ENCODE measurements around the gene CA5A.
"Not testable (repeated sequence)": the region's sequence is repeated elsewhere in the genome, so short reads cannot be mapped to it uniquely, and the experiment has no call there.

The CA5A gene

GRCh38 chr16:87949071-87949744, 12.9 kb upstream of the CA5A start:
- no peak for DNase-seq (ENCODE audit: low read depth in 4 of 4, low spot score in 1 of 4)

GRCh38 chr16:87948735-87949070, 12.4 kb upstream of the CA5A start:
- no peak for DNase-seq (ENCODE audit: low read depth in 4 of 4, low spot score in 1 of 4)

GRCh38 chr16:87948119-87948545, 11.8 kb upstream of the CA5A start:
- no peak for DNase-seq (ENCODE audit: low read depth in 4 of 4, low spot score in 1 of 4)

- DNase-seq (ENCODE audit: low read depth in 4 of 4, low spot score in 1 of 4), result no peak
These were observed 11.2 kb upstream of the CA5A start for GRCh38 chr16:87947356-87948118.

- DNase-seq (ENCODE audit: low read depth in 4 of 4, low spot score in 1 of 4), result no peak
These were observed 10.4 kb upstream of the CA5A start for GRCh38 chr16:87946596-87947347.

- no peak for DNase-seq (ENCODE audit: low read depth in 4 of 4, low spot score in 1 of 4)
These were observed 9.2 kb upstream of the CA5A start for GRCh38 chr16:87945351-87946042.

GRCh38 chr16:87942680-87943079, 6.4 kb upstream of the CA5A start:
- DNase-seq (ENCODE audit: low read depth in 4 of 4, low spot score in 1 of 4), result no peak

- no peak for DNase-seq (ENCODE audit: low read depth in 4 of 4, low spot score in 1 of 4)
These were observed 3.5 kb upstream of the CA5A start for GRCh38 chr16:87939562-87940423.

GRCh38 chr16:87938412-87938949, 2.2 kb upstream of the CA5A start:
- no peak for DNase-seq (ENCODE audit: low read depth in 4 of 4, low spot score in 1 of 4)

- not testable (repeated sequence) for DNase-seq (ENCODE audit: low read depth in 4 of 4, low spot score in 1 of 4)
These were observed 858 bp upstream of the CA5A start for GRCh38 chr16:87937231-87937542.

- not testable (repeated sequence) for DNase-seq (ENCODE audit: low read depth in 4 of 4, low spot score in 1 of 4)
These were observed 334 bp downstream of the CA5A start for GRCh38 chr16:87936016-87936374.

- not testable (repeated sequence) for DNase-seq (ENCODE audit: low read depth in 4 of 4, low spot score in 1 of 4)
These were observed 1.4 kb downstream of the CA5A start for GRCh38 chr16:87934752-87935425.

GRCh38 chr16:87933140-87933495, 3.2 kb downstream of the CA5A start:
- DNase-seq (ENCODE audit: low read depth in 4 of 4, low spot score in 1 of 4), result no peak

GRCh38 chr16:87932475-87933139, 3.7 kb downstream of the CA5A start:
- not testable (repeated sequence) for DNase-seq (ENCODE audit: low read depth in 4 of 4, low spot score in 1 of 4)

- DNase-seq (ENCODE audit: low read depth in 4 of 4, low spot score in 1 of 4), result no peak
These were observed 4.8 kb downstream of the CA5A start for GRCh38 chr16:87931504-87931903.

GRCh38 chr16:87930456-87930855, 5.9 kb downstream of the CA5A start:
- no peak for DNase-seq (ENCODE audit: low read depth in 4 of 4, low spot score in 1 of 4)

GRCh38 chr16:87929986-87930385, 6.3 kb downstream of the CA5A start:
- DNase-seq (ENCODE audit: low read depth in 4 of 4, low spot score in 1 of 4), result no peak

- DNase-seq (ENCODE audit: low read depth in 4 of 4, low spot score in 1 of 4), result no peak
These were observed 9.2 kb downstream of the CA5A start for GRCh38 chr16:87927195-87927562.
